ENCODE results near the gene PPM1B. TPM values are rescaled to one million over a fixed set of nuclear protein-coding genes. Genes with fewer than 3 reads are reported as not detected.
A peak's percentile ranks its signal among the peaks of the same experiment; 100 is the strongest.
"Not testable (repeated sequence)": the region's sequence is repeated elsewhere in the genome, so short reads cannot be mapped to it uniquely, and the experiment has no call there.

The PPM1B gene
- total RNA-seq, 4 donors from 2014 or later, result 35.1 to 72.6 (median 61.5) TPM

GRCh38 chr2:44167908-44168680, 581 bp upstream of the PPM1B start:
- DNase-seq (ENCODE audit: low spot score in 2 of 2), result peak; percentile 99
- WGBS, 2 donors, result 1% methylated on average over 45 to 46 of the region's 46 CpGs

DNA sequence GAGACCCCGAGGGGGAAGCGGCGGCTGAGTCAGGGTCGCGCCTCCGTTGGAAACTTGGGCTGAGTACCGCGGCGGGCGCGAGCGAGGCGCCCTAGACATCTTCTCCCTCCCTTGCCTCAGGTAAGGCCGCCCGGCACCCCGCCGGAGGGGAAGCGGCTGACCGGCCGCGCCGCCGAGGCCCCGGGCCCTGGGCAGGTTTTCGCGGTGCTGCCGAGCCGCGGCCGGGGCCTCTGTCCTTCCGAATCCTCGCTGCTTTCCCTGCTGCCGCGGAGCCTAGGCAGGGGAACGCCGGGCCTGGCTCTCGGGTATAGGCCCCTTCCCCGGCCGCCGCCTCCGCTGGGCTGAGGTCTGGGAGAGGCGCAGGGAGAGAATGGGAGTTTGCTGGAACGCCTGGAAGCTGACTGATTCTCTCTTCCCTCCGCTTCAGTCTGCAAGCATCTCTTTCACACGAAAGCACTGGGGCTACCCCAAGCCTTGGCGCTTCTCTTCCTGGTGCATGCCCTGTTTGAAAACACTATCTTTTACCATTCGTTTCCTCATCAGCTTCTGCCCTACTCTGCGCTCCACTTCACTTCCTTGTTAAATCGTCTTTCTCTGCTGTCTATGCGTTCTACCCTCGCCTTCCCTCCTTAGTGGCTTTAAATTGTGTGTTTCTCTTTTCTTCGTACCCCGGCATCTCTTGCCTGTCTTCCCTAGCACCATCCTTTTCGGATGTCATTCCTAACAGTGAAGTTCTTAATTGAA, 652 bp downstream of the PPM1B start:
- 0 to 1% methylated on average over 34 to 44 of the region's 54 CpGs for WGBS, 2 donors
- H3K4me3 ChIP-seq, result peak overlapping the region; percentile 67 to 96 (median 94)
- H3K27me3 ChIP-seq, result no peaks in the 10 kb centered on the region
- TF ChIP-seq POLR2A (IDR thresholded peaks at IDR 0.05) (no peak), EP300 (IDR thresholded peaks at IDR 0.05) (peak in 1 of 2 donors; percentile 3)
- DNase-seq (ENCODE audit: low spot score in 2 of 2), result peak in 1 of 2 donors; percentile 10
- H3K27ac ChIP-seq, result peak overlapping the region; percentile 92 to 99 (median 97)
- peaks cover 0 to 39% (median 20%) of the 10 kb centered on the region in 4 donors for H3K4me1 ChIP-seq
- no peaks in the 10 kb centered on the region for H3K36me3 ChIP-seq
- peaks cover 0 to 6% (median 0%) of the 10 kb centered on the region in 4 donors for H3K9me3 ChIP-seq

More at GRCh38 chr2:44167908-44168680, 581 bp upstream of the PPM1B start:
- no peaks in the 10 kb centered on the region for H3K36me3 ChIP-seq
- peak overlapping the region; percentile 43 to 72 (median 51) for H3K4me3 ChIP-seq
- H3K4me1 ChIP-seq, result peaks cover 0 to 27% (median 19%) of the 10 kb centered on the region in 4 donors
- no peaks in the 10 kb centered on the region for H3K27me3 ChIP-seq
- TF ChIP-seq POLR2A (IDR thresholded peaks at IDR 0.05) (peak; percentile 42 to 68), EP300 (IDR thresholded peaks at IDR 0.05) (peak; percentile 28 to 94)
- TF ChIP-seq, protein P1, sequence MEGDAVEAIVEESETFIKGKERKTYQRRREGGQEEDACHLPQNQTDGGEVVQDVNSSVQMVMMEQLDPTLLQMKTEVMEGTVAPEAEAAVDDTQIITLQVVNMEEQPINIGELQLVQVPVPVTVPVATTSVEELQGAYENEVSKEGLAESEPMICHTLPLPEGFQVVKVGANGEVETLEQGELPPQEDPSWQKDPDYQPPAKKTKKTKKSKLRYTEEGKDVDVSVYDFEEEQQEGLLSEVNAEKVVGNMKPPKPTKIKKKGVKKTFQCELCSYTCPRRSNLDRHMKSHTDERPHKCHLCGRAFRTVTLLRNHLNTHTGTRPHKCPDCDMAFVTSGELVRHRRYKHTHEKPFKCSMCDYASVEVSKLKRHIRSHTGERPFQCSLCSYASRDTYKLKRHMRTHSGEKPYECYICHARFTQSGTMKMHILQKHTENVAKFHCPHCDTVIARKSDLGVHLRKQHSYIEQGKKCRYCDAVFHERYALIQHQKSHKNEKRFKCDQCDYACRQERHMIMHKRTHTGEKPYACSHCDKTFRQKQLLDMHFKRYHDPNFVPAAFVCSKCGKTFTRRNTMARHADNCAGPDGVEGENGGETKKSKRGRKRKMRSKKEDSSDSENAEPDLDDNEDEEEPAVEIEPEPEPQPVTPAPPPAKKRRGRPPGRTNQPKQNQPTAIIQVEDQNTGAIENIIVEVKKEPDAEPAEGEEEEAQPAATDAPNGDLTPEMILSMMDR (IDR thresholded peaks at IDR 0.05), result peak in 2 of 5 experiments; percentile 42 to 43
- H3K27ac ChIP-seq, result peak overlapping the region; percentile 95 to 99 (median 98)
- H3K9me3 ChIP-seq, result peaks cover 0 to 6% (median 0%) of the 10 kb centered on the region in 4 donors

GRCh38 chr2:44170311-44170717, 1.6 kb downstream of the PPM1B start:
- no peak for DNase-seq (ENCODE audit: low spot score in 2 of 2)
- peak overlapping the region; percentile 92 to 99 (median 97) for H3K27ac ChIP-seq
- no peaks in the 10 kb centered on the region for H3K36me3 ChIP-seq
- TF ChIP-seq, protein P1 (IDR thresholded peaks at IDR 0.05), result no peak
- TF ChIP-seq EP300 (IDR thresholded peaks at IDR 0.05), result peak; percentile 56 to 93
- peak in 1 of 2 donors; percentile 53 for TF ChIP-seq POLR2A (IDR thresholded peaks at IDR 0.05)
- H3K4me3 ChIP-seq, result peak overlapping the region; percentile 67 to 96 (median 94)
- no peaks in the 10 kb centered on the region for H3K9me3 ChIP-seq
- H3K27me3 ChIP-seq, result no peaks in the 10 kb centered on the region
- peaks cover 0 to 47% (median 25%) of the 10 kb centered on the region in 4 donors for H3K4me1 ChIP-seq
- WGBS, 2 donors, result 2 to 3% methylated on average over 3 of the region's 3 CpGs

DNA sequence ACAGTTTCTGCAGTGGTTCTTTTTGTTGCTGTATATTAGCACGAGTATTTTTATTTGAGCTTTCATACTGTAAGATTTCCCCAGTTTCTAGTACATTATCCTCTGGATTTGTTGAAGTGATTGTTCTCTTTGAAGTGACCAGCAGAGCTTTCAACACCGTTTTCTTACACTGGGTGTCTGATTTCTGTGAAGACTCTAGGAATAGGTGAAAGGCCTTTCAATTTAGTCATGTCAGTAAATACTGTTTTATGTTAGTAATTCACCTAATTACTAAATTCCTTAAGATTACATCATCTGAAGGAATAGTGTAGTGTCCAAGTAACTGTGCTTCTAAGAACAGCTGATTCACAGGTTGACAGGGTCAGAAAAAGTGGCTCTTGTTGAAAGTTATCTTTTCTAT, 2.3 kb downstream of the PPM1B start:
- Histone ChIP-seq H3K9me3 (no peaks in the 10 kb centered on the region), H3K27ac (peak overlapping the region; percentile 92 to 99 (median 97)), H3K36me3 (no peaks in the 10 kb centered on the region), H3K27me3 (no peaks in the 10 kb centered on the region), H3K4me1 (peaks cover 0 to 55% (median 26%) of the 10 kb centered on the region in 4 donors), H3K4me3 (peak overlapping the region in 3 of 4 donors; percentile 67 to 96 (median 92))
- WGBS, 2 donors, result 10 to 11% methylated on average over 2 of the region's 2 CpGs
- peak in 1 of 2 donors; percentile 23 for TF ChIP-seq EP300 (IDR thresholded peaks at IDR 0.05)
- TF ChIP-seq POLR2A (IDR thresholded peaks at IDR 0.05), result no peak
- TF ChIP-seq, protein P1 (IDR thresholded peaks at IDR 0.05), result no peak
- DNase-seq (ENCODE audit: low spot score in 2 of 2), result no peak

DNA sequence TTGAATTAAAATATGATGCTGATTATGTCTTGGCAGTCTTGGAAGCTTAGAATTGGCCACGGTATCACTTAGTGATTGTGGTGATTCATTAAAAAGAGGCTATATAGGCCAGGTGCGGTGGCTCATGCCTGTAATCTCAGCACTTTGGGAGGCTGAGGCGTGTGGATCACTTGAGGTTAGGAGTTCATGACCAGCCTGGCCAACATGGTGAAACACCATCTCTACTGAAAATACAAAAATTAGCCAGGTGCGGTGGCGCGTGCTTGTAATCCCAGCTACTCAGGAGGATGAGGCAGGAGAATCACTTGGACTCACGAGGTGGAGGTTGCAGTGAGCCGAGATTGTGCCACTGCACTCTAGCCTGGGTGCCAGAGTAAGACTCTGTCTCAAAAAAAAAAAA, 2.8 kb downstream of the PPM1B start:
- peaks cover 0 to 59% (median 27%) of the 10 kb centered on the region in 4 donors for H3K4me1 ChIP-seq
- H3K27ac ChIP-seq, result peak overlapping the region; percentile 92 to 99 (median 97)
- H3K4me3 ChIP-seq, result peak overlapping the region in 2 of 4 donors; percentile 67 to 92
- not testable (repeated sequence) for H3K36me3 ChIP-seq; H3K27me3 ChIP-seq; DNase-seq (ENCODE audit: low spot score in 2 of 2); H3K9me3 ChIP-seq
- WGBS, 2 donors, result 83 to 84% methylated on average over 8 of the region's 8 CpGs
